Stimulated activated CD8-positive, alpha-beta memory T cell treated with anti-CD3 and anti-CD28 coated beads, Interleukin-4, amount 100 ng/mL, for 4 hours (primary cell): ENCODE results near the gene C5orf24.
"Not testable (repeated sequence)": the region's sequence is repeated elsewhere in the genome, so short reads cannot be mapped to it uniquely, and the experiment has no call there.

Source experiments
- DNase-seq, 2 donors: peaks; one replicate each; pipeline ENCODE4 v3.0.0-alpha.2; 2020; ENCODE audit warnings: low read depth in 2 of 2, low spot score in 1 of 2

Gene C5orf24

DNA sequence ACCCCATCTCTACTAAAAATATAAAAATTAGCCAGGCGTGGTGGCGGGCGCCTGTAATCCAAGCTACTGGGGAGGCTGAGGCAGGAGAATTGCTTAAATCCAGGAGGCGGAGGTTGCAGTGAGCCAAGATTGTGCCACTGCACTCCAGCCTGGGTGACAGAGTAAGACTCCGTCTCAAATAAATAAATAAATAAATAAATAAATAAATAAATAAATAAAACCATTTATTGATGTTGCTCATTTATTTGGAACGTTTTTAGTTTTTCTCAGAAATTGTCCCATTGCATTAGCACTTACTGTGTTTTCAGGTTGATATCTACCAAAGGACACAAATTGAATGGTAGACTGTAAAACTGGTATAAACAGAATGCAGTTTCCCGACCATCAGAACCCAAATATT lies 10.7 kb downstream of the C5orf24 start:
- not testable (repeated sequence) for DNase-seq

DNA sequence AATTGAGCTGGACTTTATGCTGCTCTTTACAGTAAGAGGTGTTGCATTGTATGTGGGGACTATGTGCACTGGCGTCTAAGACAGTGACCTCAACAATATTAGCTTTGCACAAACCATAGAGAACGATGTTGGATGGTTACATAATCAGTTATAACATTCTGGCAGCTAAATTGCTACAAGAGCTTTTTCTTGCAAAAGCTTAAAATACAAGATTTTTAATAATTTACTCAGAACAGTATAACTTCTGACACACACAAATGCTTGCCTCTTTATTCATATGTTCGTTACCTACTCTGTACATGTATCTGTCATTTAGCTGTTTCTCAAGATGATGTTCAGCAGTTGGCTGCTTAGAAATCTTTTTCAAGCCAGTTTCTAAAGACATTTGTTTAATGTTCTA lies 11.6 kb downstream of the C5orf24 start:
- no peak for DNase-seq

DNA sequence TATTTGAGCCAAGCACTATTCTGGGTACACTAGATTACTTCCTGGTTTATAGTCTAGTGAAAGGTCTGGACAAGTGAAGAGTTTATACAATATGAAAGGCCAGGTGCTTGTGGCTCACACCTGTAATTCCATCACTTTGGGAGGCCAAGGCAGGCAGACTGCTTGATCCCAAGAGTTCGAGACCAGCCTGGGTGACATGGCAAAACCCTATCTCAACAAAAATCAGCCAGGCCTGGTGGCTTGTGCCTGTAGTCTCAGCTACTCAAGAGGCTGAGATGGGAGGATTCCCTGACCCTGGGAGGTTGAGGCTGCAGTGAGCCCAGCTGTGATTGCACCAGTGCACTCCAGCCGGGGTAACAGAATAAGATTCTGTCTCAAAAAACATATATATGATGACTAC lies 18.9 kb downstream of the C5orf24 start:
- DNase-seq: no peak

DNA sequence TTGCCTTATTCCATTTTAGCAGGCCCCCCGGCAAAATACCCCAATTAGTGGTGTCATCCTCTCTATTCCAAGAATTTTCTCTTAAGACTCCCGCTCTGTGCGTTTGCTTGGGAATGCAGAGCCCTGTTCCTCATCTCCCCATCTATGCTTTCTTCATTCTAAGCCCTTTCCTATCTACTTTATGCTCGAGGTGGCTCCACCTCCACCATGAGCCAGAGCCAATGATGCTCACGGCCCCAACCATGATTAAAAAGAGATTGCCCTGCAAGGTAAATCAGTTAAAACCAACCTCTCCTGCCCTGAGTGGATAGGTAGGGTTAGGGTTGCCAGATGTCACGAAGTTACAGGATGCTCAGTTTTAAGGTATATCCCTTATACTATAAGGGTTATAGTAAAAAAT lies 27.7 kb downstream of the C5orf24 start:
- no peak for DNase-seq

DNA sequence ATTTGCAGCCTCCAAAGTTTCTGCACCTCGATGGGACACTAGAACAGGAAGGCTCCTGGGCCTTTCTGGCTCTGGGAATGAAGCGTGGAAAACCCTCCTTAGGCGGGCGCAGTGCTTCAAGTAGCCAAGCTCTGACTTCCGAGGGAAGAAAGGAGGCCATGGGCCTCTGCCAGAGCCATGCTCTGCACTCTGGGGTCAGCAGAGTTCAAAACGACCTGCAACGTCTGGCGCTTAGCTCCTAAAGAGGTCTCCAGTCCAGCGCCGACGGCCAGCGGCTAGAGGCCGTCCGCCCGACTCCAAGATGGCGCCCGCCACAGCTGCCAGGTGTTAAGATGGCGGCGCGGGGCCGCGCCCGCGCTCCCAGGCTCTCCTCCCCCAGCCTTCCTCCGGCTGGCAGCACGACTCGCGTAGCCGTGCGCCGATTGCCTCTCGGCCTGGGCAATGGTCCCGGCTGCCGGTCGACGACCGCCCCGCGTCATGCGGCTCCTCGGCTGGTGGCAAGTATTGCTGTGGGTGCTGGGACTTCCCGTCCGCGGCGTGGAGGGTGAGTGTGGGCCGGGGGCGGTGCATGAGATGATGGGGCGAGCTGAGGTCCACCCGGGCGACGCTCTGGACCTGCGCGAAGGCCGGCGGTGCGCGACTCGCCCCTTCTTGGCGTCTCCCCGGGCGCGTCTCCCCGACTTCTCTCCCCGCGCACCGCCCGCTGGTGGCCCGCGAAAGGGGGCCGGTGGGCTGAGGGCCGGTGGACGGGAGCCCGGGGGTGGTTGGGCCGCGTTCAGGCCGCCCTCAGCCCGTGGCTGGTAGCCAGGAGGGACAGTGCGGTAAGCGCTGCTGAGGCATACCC lies 28.4 kb downstream of the C5orf24 start, which contains the start of gene TXNDC15:
Gene TXNDC15, plus strand, starts transcription at position 385 of the 844 bp plus-strand sequence. Its CDS starts 57 bp downstream, at position 442.
- DNase-seq: peak; percentile 40 to 63

DNA sequence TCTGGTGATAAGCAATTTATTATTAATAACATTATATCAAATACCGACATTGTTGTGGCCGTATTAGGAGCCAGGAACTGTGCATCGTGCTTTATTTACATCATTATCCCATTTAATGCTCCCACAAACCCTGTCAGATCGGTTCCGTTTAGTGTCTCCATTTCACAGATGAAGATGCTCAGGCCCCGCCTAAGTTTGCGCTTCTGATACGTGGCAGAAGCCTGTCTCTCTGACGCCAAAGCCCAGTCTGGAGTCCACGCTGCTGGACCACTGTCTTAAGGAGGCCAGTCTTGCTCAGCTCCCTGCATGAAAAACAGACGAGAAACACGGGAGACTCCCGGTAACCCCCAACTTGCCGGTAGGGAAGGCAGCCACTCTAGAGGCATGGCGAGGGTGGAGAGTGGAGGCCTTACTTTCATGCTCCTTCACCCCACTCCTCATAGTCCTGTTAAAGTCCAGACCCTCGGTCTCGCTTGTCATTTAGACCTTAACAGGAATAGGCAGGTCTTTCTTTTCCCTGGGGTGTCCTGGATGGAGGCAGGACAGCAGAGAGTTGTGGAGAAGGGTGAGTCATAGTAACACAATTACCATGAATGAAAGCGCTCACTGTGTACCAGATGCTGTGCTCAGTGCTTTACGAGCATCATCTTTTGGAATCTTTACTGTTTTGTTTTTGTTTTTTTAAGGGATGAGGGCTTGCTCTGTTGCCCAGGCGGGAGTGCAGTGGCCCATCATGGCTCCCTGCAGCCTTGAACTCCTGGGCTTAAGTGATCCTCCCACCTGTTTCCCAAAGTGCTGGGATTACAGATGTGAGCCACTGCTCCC lies 29.3 kb downstream of the C5orf24 start:
- DNase-seq: no peak

DNA sequence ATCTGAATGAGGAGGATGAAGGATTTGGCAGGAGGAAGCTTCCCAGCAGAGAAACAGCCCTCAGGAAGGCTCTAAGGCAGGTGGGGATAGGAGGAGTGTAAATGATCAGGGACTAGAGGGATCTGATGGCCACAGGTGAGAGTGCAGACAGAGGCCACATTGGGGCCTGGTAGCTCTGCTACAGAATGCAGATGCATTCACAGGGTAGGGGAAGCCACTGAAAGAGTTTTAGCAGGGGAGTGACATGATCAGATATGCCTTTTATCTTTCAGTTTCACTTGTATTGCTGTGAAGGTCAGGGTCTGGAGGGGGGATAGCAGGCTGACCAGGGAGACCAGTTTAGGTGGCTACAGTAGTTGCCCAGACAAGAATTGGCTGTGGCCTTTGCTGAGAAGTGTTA lies 31.4 kb downstream of the C5orf24 start:
- no peak for DNase-seq

DNA sequence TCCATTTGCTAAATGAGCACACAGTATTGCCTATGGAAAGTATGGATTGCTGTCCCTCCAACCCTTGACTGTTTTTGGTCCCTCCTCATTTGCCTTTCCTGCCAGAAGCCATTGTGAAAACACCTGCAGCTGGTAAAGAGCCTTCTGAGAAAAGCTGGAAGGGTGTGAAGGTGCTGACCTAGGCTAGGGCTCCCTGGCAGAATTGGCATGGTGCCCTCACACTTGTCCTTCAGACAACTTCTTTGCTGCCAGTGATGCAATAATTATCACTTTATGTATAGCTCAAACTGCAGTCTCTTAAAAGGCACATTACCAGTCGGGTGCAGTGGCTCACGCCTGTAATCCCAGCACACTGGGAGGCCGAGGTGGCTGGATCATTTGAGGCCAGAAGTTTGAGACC lies 32.6 kb downstream of the C5orf24 start:
- no peak for DNase-seq

DNA sequence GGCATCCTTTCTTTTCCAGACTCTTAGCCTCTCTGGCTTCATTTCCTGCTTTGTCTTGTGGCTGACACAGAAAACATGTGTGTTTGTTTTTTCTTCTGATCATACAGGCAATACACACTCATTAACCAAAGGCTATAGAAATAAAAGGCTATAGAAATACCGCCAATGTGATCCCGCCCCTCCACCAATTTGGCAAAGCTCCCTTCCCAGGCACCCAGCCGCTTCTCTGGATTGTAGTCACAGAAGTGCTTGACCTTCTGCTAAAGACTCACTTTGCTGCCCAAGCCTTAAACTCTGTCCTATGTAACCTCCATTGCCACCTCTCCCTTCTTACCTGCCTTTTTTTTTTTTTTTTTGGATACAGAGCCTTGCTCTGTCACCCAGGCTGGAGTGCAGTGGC lies 33.7 kb downstream of the C5orf24 start:
- no peak for DNase-seq

DNA sequence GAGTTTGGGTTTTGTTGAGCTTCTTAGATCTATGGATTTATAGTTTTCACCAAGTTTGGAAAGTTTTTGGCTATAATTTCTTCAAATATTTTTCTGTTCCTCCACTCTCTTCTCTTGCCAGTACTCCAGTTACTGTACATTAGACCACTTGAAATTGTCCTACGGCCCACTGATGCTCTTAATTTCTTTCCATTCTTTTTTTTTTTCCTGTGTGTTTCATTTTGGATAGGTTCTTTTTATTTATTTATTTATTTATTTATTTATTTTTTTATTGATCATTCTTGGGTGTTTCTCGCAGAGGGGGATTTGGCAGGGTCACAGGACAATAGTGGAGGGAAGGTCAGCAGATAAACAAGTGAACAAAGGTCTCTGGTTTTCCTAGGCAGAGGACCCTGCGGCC lies 35.2 kb downstream of the C5orf24 start:
- DNase-seq: not testable (repeated sequence)

DNA sequence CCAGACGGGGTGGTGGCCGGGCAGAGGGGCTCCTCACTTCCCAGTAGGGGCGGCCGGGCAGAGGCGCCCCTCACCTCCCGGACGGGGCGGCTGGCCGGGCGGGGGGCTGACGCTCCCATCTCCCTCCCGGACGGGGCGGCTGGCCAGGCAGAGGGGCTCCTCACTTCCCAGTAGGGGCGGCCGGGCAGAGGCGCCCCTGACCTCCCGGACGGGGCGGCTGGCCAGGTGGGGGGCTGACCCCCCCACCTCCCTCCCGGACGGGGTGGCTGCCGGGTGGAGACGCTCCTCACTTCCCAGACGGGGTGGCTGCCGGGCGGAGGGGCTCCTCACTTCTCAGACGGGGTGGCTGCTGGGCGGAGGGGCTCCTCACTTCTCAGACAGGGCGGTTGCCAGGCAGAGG lies 35.9 kb downstream of the C5orf24 start:
- DNase-seq: not testable (repeated sequence)

DNA sequence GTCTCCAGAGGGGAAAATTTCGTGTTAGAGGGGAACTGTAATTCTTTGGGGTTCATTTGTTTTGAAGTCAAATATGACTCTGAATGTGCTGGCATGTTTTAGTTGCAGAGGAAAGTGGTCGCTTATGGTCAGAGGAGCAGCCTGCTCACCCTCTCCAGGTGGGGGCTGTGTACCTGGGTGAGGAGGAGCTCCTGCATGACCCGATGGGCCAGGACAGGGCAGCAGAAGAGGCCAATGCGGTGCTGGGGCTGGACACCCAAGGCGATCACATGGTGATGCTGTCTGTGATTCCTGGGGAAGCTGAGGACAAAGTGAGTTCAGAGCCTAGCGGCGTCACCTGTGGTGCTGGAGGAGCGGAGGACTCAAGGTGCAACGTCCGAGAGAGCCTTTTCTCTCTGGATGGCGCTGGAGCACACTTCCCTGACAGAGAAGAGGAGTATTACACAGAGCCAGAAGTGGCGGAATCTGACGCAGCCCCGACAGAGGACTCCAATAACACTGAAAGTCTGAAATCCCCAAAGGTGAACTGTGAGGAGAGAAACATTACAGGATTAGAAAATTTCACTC lies 41.9 kb downstream of the C5orf24 start:
- DNase-seq: no peak

DNA sequence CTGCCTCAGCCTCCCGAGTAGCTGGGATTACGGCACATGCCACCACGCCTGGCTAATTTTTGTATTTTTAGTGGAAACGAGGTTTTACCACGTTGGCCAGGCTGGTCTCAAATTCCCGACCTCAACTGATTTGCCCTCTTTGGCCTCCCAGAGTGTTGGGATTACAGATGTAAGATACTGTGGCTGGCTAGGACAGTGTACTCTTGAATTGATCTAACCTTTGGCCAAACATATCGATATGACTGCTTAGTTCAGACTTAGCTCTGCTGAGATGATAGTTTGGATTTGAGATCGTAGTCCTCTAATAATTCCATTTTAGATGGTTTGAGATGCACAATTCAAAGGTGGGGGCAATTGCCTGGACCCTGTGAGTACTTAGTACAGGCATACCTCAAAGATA lies 43.6 kb downstream of the C5orf24 start:
- DNase-seq: no peak

DNA sequence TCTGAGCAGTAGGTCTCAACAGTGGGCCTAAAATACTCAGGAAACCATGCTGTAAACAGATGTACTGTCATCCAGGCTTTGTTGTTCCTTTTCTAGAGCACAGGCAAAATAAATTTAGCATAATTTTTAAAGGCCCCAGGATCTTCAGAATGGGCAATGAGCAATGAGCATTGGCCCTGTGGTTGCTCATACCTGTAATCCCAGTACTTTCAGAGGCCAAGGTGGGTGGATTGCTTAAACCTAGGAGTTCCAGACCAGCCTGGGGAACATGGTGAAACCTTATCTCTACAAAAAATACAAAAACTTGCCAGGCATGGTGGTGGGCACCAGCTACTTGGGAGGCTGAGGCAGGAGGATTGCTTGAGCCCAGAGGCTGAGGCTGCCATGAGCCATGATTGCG lies 45.7 kb downstream of the C5orf24 start:
- DNase-seq: no peak

DNA sequence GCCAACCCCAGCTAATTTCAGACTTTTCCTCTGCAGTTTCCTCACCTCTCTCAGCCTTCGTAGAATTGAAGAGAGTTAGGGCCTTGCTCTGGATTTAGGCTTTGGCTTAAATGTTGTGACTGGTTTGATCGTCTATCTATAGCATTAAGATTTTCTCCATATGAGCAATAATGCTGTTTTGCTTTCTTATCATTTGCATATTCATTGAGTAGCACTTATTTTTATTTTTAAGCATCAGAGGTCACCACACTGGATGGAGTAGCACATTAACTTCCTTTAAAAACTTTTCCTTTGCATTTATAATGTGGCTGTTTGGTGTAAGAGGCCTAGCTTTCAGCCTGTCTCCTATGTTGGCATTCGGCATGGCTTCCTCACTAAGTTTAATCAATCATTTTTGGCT lies 46.5 kb downstream of the C5orf24 start:
- DNase-seq: no peak

DNA sequence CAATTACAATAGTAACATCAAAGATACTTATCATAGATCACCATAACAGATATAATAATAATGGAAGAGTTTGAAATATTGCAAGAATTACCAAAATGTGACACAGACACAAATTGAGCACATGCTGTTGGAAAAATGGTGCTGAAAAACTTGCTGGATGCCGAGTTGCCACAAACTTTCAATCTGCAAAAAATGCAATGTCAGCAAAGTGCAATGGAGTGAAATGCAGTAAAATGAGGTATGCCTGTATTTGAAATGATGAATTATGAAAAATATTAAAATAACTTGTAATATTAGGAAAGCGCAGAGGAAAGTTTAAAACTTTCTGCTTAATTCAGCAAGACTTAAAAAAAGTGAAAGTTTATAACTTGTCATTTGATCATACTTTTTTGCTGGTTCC lies 47.2 kb downstream of the C5orf24 start:
- DNase-seq: no peak

DNA sequence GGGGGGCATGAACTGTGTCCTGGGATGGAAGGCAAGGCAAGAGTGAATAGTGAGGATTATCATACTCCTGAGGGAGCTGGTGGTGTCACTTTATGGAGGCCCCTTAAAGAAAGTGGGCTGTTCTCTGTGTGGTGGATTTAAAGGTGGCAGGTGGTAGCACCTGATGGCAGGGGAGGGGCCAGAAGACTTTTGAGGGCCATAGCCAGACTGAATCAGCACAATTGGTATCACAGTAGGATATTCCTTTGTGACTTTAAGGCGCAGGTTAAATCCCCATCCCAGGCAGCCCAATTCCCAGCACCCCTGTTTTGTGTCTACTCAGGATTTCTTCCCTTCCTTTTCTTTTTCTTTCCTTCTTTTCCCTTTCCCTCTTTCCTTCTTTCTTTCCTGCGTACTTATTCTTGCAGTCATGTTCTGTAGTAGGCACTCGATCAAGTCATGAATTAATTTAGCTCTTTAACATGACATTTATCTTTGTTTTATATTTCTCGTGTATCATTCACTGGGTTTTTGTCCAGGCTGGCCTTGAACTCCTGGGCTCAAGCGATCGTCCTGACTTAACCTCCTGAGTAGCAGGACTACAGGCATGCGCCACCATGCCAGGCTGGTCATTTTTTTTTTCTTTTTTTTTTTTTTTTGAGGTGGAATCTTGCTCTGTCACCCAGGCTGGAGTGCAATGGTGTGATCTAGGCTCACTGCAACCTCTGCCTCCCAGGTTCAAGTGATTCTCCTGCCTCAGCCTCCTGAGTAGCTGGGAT lies 48.2 kb downstream of the C5orf24 start:
- DNase-seq: no peak

DNA sequence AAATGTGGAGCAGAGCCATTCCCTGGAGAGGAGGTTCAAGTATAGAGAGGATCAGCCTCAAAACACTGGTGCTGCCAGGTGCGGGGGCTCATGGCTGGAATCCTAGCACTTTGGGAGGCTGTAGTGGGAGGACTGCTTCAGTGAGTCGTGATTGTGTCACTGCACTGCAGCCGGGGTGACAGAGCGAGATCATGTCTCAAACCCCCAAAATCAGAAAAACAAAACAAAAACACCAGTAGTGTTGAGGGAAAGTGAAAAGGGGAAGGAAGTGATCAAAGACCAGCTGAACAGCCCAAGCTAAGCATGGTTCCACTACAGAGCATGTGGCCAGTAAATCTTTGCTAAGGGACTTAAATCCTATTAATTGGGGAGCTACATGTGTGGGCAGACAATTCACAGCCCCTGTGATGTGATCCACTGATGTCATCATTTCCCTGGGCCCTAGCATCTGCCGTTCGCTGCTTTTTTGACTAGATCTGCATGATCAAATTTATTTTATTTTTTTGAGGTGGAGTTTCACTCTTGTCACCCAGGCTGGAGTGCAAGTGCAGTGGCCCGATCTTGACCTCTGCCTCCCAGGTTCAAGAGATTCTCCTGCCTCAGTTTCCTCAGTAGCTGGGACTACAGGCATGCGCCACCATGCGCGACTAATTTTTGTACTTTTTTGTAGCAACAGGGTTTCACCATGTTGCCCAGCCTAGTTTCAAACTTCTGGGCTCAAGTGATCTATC lies 56.5 kb downstream of the C5orf24 start:
- no peak for DNase-seq

DNA sequence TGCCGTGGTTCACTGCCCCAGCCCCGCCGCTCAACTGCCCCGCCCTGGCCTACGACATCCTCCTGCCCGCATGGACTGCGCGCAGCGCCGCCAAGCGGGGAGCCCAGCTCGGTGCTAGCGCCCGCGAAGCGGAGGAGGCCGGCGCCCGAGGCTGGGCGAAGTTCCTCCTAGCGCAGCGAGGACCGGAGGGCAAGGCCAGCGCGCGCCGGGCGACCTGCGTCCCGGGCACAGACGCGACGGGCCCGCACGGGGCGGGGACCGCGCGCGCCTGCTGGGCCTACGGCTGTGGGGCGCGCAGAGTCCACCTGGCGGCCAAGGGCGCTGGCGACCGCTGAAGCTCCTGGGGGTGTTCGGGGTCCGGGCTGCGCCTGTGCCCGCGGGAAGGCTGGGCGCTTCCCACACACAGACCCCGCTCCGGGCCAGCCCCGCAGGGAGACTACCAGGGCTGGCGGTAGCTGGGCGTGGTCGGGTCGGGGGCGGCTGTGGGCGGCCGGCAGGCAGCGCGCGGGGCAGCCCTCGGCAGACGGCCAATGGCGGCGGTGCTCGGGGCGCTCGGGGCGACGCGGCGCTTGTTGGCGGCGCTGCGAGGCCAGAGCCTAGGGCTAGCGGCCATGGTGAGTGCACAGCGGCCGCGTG lies 59.0 kb downstream of the C5orf24 start, which contains the start of gene PCBD2:
Gene PCBD2, plus strand, starts transcription at position 522 of the 636 bp plus-strand sequence. Its CDS starts 9 bp downstream, at position 531.
- peak; percentile 73 to 79 for DNase-seq
